HG02981 (cell line): ENCODE measurements around the gene GOLGA6A.
"Not testable (repeated sequence)": the region's sequence is repeated elsewhere in the genome, so short reads cannot be mapped to it uniquely, and the experiment has no call there.

Experiments used
- ATAC-seq: cut with Tn5 transposase; IDR thresholded peaks from one replicate; pipeline ENCODE4 v1.9.1; 2021; ENCODE audit warnings: mild to moderate bottlenecking, moderate library complexity; ENCODE audit not compliant: unreplicated experiment

The GOLGA6A gene

GRCh38 chr15:74082450-74082849, at the start of gene GOLGA6A:
Gene GOLGA6A, minus strand, starts transcription at chr15:74082550. Its CDS starts 41 bp downstream, at chr15:74082509.
- ATAC-seq = not testable (repeated sequence)

GRCh38 chr15:74131628-74132413, 49.5 kb upstream of the GOLGA6A start:
- no peak for ATAC-seq

GRCh38 chr15:74130849-74131627, 48.7 kb upstream of the GOLGA6A start:
- ATAC-seq = no peak

DNA sequence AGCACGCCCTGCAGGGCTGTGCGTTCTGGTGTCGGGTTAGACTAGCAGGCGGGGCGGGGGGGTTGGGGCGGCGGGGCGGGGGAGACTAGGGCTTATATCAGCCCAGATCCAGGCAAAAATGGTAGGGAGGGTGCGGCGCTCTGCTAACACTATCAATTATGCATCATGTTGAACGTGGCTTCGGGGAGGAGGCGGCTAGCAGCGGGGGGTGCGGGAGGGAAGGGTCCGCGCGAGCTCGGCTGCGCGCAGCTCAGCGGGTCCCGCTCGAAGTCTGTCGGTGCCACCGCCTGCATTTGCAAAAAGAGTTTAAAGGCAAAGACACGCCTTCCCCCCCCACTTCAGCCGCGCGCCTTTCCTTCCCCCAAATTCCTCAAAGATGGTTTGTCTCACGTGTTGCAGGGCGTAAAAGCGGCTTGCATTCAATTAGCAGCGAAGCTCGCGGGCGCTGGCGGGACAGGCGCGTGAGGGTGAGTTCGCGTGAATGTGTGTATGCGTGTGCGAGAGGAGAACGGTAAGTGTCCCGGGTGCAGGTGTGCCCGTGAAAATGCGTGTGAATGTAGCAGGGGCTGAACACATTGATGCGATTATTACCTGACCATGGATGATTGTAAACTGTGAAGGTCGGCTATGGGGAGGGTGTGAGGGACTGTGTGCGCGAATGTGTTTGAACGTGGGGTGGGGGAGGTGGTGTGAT, 48.0 kb upstream of the GOLGA6A start, which contains the start of gene ISLR2:
Gene ISLR2 (plus strand): TSS at position 432 of the 694 bp plus-strand sequence. CDS start 2,169 bp downstream, outside the sequence.
- no peak for ATAC-seq

DNA sequence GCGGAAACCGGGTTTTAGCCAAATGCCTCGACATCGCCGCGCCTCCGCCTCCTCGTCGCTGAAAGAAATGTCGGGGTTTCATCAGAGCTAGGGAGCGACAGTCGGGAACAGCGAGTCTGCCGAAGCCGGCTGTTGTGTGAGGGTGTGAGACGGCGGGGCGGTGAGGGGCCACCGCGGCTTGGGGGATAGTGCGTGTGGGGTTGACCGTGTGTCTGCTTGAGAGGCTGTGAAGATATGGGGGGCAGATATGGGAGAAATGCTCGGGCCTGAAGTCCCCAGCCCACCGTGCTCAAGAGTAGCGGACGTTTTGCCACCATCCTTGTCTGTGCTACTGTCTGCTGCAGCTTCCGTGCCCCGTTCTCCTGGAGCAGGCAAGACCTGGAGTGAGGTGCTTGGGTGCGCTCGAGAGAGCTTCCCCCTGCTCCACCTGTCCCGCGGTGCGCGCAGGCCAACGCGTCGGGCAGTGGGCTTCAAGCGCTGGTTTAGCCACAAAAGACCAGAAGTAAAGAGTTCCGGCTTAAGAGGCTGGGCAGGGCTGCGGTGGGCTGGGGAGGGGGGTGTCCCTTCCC, 47.3 kb upstream of the GOLGA6A start:
- ATAC-seq = no peak

GRCh38 chr15:74128785-74129585, 46.6 kb upstream of the GOLGA6A start:
- no peak for ATAC-seq

DNA sequence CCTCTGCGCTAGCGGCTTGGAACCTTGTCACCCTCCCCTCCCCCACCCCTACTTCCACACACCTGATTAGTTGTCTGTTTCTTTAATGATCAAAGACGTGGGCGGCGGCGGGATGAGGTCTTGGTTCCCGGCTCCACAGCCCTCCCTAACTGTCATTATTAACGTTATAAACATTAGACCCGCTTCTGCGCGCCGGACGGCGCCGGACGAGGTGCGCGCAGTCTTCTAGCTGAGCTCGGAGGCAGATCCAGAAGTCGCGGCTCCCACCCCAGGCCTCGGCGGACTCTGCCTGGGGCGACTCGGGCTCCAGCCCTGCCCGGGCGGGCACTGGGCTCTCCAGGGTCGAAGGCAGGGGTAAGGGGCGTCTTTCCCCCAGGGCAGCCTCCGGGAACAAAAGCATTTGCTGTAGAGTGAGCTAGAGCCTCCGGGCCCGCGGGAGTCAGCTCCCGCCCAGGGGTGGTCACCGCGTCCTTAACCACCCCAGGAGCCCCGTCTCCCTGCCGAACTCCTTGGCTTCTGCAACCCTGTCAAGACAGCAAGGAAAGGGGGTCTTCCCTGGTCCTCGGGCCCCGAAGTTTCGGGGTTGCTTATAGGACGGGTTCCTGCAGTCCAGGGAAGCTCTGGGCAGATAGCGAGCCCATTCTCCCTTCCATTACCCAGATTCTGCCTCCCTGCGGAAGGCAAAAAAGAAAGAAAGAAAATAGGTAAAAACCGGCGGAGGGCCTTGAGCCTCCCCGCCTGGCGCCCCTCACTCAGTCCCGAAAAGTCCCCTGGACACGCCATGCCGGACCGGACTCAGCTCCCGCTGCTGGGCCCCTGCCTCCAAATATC, 45.8 kb upstream of the GOLGA6A start:
- ATAC-seq = no peak

DNA sequence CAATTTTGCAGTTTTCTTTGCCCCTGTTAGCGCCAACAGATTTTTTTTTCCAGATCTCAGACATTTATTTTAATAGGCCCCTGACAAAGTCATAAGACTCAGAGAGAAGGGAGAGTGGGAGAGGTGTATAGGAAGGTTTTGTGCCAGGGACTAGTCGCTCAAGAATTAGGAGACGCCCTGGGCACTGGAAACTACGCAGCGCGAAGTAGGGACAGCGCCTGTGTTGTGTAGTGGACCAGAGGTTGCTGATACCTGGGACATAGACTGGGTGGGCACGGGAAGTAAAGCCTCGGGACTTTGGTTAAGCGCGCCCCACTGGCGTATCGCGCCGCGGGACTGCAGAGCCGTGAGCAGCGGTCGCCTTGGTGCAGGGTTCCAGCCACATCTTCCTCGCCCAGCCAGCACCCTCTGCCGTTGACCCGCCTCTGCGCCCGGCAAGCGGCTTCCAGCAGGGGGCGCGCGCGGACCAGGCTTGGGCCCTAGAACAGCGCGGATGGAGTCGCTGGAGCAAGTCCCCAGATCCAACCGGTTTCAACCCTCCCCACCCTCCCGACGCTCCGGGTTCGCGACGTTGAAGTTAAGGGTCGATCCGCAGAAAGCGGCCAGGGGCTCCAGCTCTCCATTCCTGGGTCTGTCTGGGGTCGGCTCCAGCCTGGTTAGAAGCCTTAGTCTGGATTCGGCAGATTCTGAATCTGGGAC, 45.1 kb upstream of the GOLGA6A start:
- ATAC-seq = no peak

- ATAC-seq = no peak
These were observed 42.4 kb upstream of the GOLGA6A start for GRCh38 chr15:74124759-74125158.

DNA sequence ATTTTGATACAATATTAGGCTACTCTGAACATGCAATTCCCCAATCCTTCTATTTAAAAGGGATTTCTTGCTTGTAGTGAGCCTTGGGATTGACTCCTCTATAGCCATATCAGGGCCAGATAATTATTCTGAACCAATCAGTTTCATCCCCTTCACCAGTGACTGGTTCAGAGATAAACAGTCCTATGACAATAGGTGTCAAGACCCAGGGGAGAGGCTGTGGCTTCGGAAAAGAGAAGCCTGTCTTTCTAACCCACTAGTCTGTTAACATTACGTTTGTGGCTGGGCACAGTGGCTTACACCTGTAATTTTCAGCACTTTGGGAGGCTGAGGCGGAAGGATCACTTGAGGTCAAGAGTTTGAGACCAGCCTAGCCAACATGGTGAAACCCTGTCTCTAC, 41.8 kb upstream of the GOLGA6A start:
- no peak for ATAC-seq

DNA sequence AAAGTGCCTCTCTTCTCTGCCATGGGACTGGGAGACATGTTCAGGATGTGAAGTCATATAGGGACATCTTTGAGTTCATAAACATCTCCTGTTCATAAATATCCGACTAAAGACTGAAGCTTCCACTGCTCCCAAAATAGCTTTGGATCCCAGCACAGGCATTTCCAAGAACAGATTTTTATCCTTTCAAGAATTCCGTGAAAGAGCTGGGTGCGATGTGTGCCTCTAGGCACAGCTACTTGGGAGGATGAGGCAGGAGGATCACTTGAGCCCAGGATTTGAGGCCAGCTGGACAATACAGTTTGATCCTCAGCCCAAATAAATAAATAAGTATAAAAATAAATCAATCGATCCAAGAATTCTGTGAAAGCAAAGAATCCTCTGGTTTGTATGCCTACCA, 41.3 kb upstream of the GOLGA6A start:
- no peak for ATAC-seq

- ATAC-seq = no peak
These were observed 40.7 kb upstream of the GOLGA6A start for GRCh38 chr15:74123131-74123429.

DNA sequence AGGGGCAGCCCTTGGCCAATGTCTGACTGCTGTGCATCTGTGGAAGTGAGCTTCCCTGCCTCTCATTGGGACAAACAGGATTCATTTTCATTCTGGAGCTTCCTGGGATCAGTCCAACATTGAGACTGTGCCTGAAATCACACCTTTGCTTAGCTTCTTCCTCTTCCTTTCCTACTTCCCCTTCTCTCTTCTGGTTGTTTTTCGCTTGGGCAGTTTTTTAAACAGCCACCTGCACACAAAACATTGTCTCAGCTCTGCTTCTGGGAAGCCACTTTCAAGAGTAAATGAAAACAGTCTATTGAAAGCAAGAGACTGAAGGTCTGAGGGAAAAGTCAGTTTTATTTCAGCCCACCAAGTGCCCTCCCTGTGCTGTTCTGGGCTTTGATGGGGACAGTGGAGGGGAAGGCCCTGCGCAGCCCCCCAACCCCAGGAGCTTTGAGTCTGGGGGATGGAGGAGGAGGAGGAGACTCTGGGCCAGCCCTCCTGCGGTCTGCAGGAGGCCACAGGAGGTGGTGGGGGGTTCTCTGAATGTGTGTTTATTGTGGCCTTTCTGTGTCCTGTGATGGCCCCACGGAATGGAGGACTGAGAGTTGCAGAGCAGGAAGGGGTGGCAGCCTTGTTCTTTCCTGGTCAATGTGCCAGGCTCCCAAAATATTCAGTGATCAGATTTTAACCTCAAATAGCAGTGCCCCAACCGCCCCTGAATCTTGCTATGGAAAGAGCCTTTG, 40.2 kb upstream of the GOLGA6A start:
- ATAC-seq = no peak

DNA sequence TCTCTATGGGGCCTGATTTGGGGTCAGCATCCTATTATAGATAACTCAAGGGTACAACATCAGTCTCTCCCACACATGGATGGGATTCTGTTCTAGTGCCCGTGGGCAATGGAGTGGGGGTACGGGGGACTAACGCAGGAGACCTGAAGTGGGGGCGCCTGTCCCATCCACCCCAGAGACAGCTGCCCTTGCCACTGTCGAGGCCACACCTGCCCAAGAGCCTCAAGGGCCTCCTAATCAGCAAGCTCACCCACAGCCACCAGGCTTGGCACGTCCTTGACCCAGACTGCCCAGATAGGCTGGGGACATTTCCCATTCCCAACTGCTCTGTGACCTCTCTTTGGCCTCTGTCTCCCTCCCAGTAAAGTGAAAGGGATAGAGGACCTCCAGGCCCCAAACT, 39.5 kb upstream of the GOLGA6A start:
- no peak for ATAC-seq

GRCh38 chr15:74121039-74121438, 38.7 kb upstream of the GOLGA6A start:
- ATAC-seq = no peak

GRCh38 chr15:74120426-74120825, 38.1 kb upstream of the GOLGA6A start:
- no peak for ATAC-seq

- no peak for ATAC-seq
These were observed 27.4 kb upstream of the GOLGA6A start for GRCh38 chr15:74109713-74110112.

DNA sequence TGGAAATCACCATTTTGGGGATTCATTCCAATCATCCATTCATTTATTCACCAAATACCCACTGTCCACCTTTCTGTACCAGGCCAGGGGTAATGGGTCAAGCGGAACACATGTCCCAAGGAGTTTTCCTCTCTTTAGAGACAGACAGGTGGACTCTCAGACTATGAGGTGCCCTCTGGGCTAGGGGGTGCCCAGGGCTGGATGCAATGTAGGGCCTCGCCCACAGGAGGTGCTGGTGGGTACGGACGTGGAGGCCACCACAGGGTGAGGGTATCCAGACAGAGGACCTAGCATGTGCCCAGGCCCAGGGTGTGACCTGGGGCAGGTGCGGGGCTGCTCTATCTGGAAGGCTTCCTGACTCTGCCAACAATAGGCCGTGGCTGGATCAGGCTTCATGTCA, 26.3 kb upstream of the GOLGA6A start:
- not testable (repeated sequence) for ATAC-seq
